KOPT-K1 (cell line): ENCODE results near the gene TTLL11.

ENCODE experiments used
- H3K27ac ChIP-seq: fragments of 200-600 bp; sonication (generic); 2 replicates; pipeline ENCODE4 v1.5.1; 2016; ENCODE audit warnings: antibody characterized with exemption, mild to moderate bottlenecking, low read depth, low read length; ENCODE audit not compliant: poor library complexity, severe bottlenecking
- H3K36me3 ChIP-seq: fragments of 200-600 bp; sonication (generic); 2 replicates; pipeline ENCODE4 v1.5.1; 2017; ENCODE audit warnings: antibody characterized with exemption, mild to moderate bottlenecking, low read length, moderate library complexity; ENCODE audit not compliant: insufficient read depth
- H3K9me3 ChIP-seq: fragments of 200-600 bp; sonication (generic); 2 replicates; pipeline ENCODE4 v1.5.1; 2017; ENCODE audit warnings: antibody characterized with exemption, low read length, mild to moderate bottlenecking; ENCODE audit not compliant: insufficient read depth, poor library complexity, severe bottlenecking

The TTLL11 gene

GRCh38 chr9:122031776-122032175, 61.3 kb downstream of the TTLL11 start:
- H3K27ac ChIP-seq = no peak overlapping the region
- no peaks in the 10 kb centered on the region for H3K36me3 ChIP-seq
- H3K9me3 ChIP-seq = no peaks in the 10 kb centered on the region

- Histone ChIP-seq H3K36me3 (no peaks in the 10 kb centered on the region), H3K9me3 (no peaks in the 10 kb centered on the region), H3K27ac (no peak overlapping the region)
These were observed 62.0 kb downstream of the TTLL11 start for GRCh38 chr9:122031157-122031556.

- H3K9me3 ChIP-seq = no peaks in the 10 kb centered on the region
- H3K36me3 ChIP-seq = no peaks in the 10 kb centered on the region
- no peak overlapping the region for H3K27ac ChIP-seq
These were observed 62.8 kb downstream of the TTLL11 start for GRCh38 chr9:122030357-122030756.

- Histone ChIP-seq H3K27ac (no peak overlapping the region), H3K36me3 (no peaks in the 10 kb centered on the region), H3K9me3 (no peaks in the 10 kb centered on the region)
These were observed 63.2 kb downstream of the TTLL11 start for GRCh38 chr9:122029898-122030297.

GRCh38 chr9:122028089-122028488, 65.0 kb downstream of the TTLL11 start:
- Histone ChIP-seq H3K27ac (no peak overlapping the region), H3K9me3 (peaks cover 3% of the 10 kb centered on the region), H3K36me3 (no peaks in the 10 kb centered on the region)

GRCh38 chr9:122020398-122020797, 72.7 kb downstream of the TTLL11 start:
- Histone ChIP-seq H3K36me3 (no peaks in the 10 kb centered on the region), H3K9me3 (peaks cover 3% of the 10 kb centered on the region), H3K27ac (no peak overlapping the region)

- H3K36me3 ChIP-seq = no peaks in the 10 kb centered on the region
- H3K27ac ChIP-seq = no peak overlapping the region
- H3K9me3 ChIP-seq = no peaks in the 10 kb centered on the region
These were observed 76.4 kb downstream of the TTLL11 start for GRCh38 chr9:122016744-122017143.

GRCh38 chr9:122016309-122016708, 76.8 kb downstream of the TTLL11 start:
- Histone ChIP-seq H3K9me3 (no peaks in the 10 kb centered on the region), H3K27ac (no peak overlapping the region), H3K36me3 (no peaks in the 10 kb centered on the region)

GRCh38 chr9:122015170-122015821, 77.8 kb downstream of the TTLL11 start:
- H3K27ac ChIP-seq = no peak overlapping the region
- no peaks in the 10 kb centered on the region for H3K9me3 ChIP-seq
- no peaks in the 10 kb centered on the region for H3K36me3 ChIP-seq

- no peaks in the 10 kb centered on the region for H3K9me3 ChIP-seq
- no peaks in the 10 kb centered on the region for H3K36me3 ChIP-seq
- H3K27ac ChIP-seq = no peak overlapping the region
These were observed 81.2 kb downstream of the TTLL11 start for GRCh38 chr9:122011818-122012498.

GRCh38 chr9:122008559-122008958, 84.5 kb downstream of the TTLL11 start:
- H3K27ac ChIP-seq = no peak overlapping the region
- no peaks in the 10 kb centered on the region for H3K36me3 ChIP-seq
- no peaks in the 10 kb centered on the region for H3K9me3 ChIP-seq

GRCh38 chr9:122007837-122008236, 85.3 kb downstream of the TTLL11 start:
- no peaks in the 10 kb centered on the region for H3K9me3 ChIP-seq
- H3K36me3 ChIP-seq = no peaks in the 10 kb centered on the region
- no peak overlapping the region for H3K27ac ChIP-seq

- H3K9me3 ChIP-seq = no peaks in the 10 kb centered on the region
- no peak overlapping the region for H3K27ac ChIP-seq
- H3K36me3 ChIP-seq = no peaks in the 10 kb centered on the region
These were observed 87.5 kb downstream of the TTLL11 start for GRCh38 chr9:122005597-122005996.

GRCh38 chr9:122004589-122004988, 88.5 kb downstream of the TTLL11 start:
- Histone ChIP-seq H3K27ac (no peak overlapping the region), H3K36me3 (no peaks in the 10 kb centered on the region), H3K9me3 (no peaks in the 10 kb centered on the region)

GRCh38 chr9:122001491-122002201, 91.5 kb downstream of the TTLL11 start:
- Histone ChIP-seq H3K27ac (no peak overlapping the region), H3K9me3 (no peaks in the 10 kb centered on the region), H3K36me3 (no peaks in the 10 kb centered on the region)
